B cell (primary cell): Measurements from ENCODE around the gene PLD4. TPM values are rescaled to one million over a fixed set of nuclear protein-coding genes. Genes with fewer than 3 reads are reported as not detected.

Experiments
- ATAC-seq: fragments of 200-7000 bp; cut with Tn5 transposase; one replicate; pipeline ENCODE4 v1.10.0; 2021; ENCODE audit warnings: low read depth, mild to moderate bottlenecking, moderate number of reproducible peaks, moderate library complexity
- CTCF ChIA-PET: fragments of 350-600 bp; sonication (Branson Sonifier 250); formaldehyde crosslinking; loops from one replicate; lab custom pipeline; 2021; ENCODE audit warnings: antibody characterized with exemption, inconsistent platforms; lab: Charles Lee
- POLR2A ChIA-PET: fragments of 350-600 bp; sonication (Branson Sonifier 250); formaldehyde crosslinking; loops from one replicate; lab custom pipeline; 2021; ENCODE audit warnings: antibody characterized with exemption; lab: Charles Lee
- DNase-seq: peaks from one replicate; pipeline ENCODE4 v3.0.0; 2013
- H2AFZ ChIP-seq: 2 replicates; pipeline ENCODE4 v1.6.1; 2012; ENCODE audit warnings: mild to moderate bottlenecking, low read depth, low read length; ENCODE audit not compliant: insufficient read depth, poor library complexity, severe bottlenecking
- H3K27ac ChIP-seq, 2 donors: 1 replicate in 1 of 2; 2 replicates in 1 of 2; pipeline ENCODE4 v1.5.1; 2012 to 2013; ENCODE audit warnings: low read length in 2 of 2, mild to moderate bottlenecking in 2 of 2, moderate library complexity in 1 of 2
- H3K27me3 ChIP-seq, 4 experiments: fragments of 200-600 bp in 1 of 4; sonication (generic) in 1 of 4; replicated peaks in 1 of 4; 1 replicate in 2 of 4; 2 replicates in 2 of 4; pipeline versions ENCODE4 v1.6.1 to v1.7.0; 2013 to 2016; ENCODE audit warnings: low read length in 3 of 4, mild to moderate bottlenecking in 2 of 4, mixed read lengths in 1 of 4, moderate library complexity in 1 of 4; ENCODE audit not compliant: insufficient read depth in 4 of 4, control insufficient read depth in 3 of 4; ENCODE audit errors: control extremely low read depth in 1 of 4
- H3K36me3 ChIP-seq, 2 experiments: replicated peaks in 1 of 2; 1 replicate in 1 of 2; 2 replicates in 1 of 2; pipeline versions ENCODE4 v1.6.1 to v1.7.1; 2013; ENCODE audit warnings: low read length in 1 of 2; ENCODE audit not compliant: insufficient read depth in 2 of 2, control insufficient read depth in 1 of 2; ENCODE audit errors: control extremely low read depth in 1 of 2, extremely low read depth in 1 of 2
- H3K4me1 ChIP-seq, 2 donors: fragments of 200-600 bp in 1 of 2; sonication (generic) in 1 of 2; 1 replicate in 1 of 2; 2 replicates in 1 of 2; pipeline versions ENCODE4 v1.5.1 to v1.6.1; 2013 to 2017; ENCODE audit warnings: low read length in 2 of 2; ENCODE audit not compliant: control insufficient read depth in 2 of 2, insufficient read depth in 2 of 2
- H3K4me2 ChIP-seq: replicated peaks from 2 replicates; pipeline ENCODE3; 2012; ENCODE audit warnings: mild to moderate bottlenecking, low read depth, low read length; ENCODE audit not compliant: poor library complexity, severe bottlenecking
- H3K4me3 ChIP-seq, 5 experiments: fragments of 200-600 bp in 1 of 5; sonication (generic) in 1 of 5; 1 replicate in 3 of 5; 2 replicates in 2 of 5; pipeline versions ENCODE4 v1.5.1 to v1.7.0; 2011 to 2016; ENCODE audit warnings: low read length in 4 of 5, mild to moderate bottlenecking in 4 of 5, low read depth in 2 of 5, control low read depth in 1 of 5, moderate library complexity in 1 of 5; ENCODE audit not compliant: insufficient read depth in 1 of 5; ENCODE audit errors: control extremely low read depth in 1 of 5, extremely low read depth in 1 of 5
- H3K79me2 ChIP-seq: fragments of 200-600 bp; sonication (generic); one replicate; pipeline ENCODE4 v1.6.0; 2016; ENCODE audit warnings: low read length; ENCODE audit not compliant: control insufficient read depth, insufficient read depth
- H3K9ac ChIP-seq: fragments of 200-600 bp; sonication (generic); 2 replicates; pipeline ENCODE4 v1.6.1; 2017; ENCODE audit warnings: mild to moderate bottlenecking, low read length, moderate library complexity
- H3K9me3 ChIP-seq, 3 donors: one replicate each; pipeline versions ENCODE4 v1.6.1 to v1.7.1; 2013; ENCODE audit warnings: low read length in 2 of 3; ENCODE audit not compliant: control insufficient read depth in 2 of 3, insufficient read depth in 1 of 3; ENCODE audit errors: control extremely low read depth in 1 of 3
- H4K20me1 ChIP-seq: 2 replicates; pipeline ENCODE4 v1.6.0; 2012; ENCODE audit warnings: mild to moderate bottlenecking, low read length; ENCODE audit not compliant: insufficient read depth, control insufficient read depth, poor library complexity, severe bottlenecking
- H3K27ac Mint-ChIP-seq: one replicate; pipeline ENCODE4 v1.8.0; 2021; ENCODE audit warnings: mixed read lengths
- H3K27me3 Mint-ChIP-seq: one replicate; pipeline ENCODE4 v1.8.0; 2021; ENCODE audit warnings: mixed read lengths
- H3K4me1 Mint-ChIP-seq: one replicate; pipeline ENCODE4 v1.8.0; 2021; ENCODE audit warnings: mixed read lengths
- H3K4me3 Mint-ChIP-seq: one replicate; pipeline ENCODE4 v1.8.0; 2021; ENCODE audit warnings: mixed read lengths
- H3K9me3 Mint-ChIP-seq: one replicate; pipeline ENCODE4 v1.8.0; 2022; ENCODE audit warnings: mixed read lengths; ENCODE audit not compliant: insufficient read depth
- EZH2 ChIP-seq: IDR thresholded peaks from 2 replicates; pipeline ENCODE4 v1.6.1; 2012; ENCODE audit warnings: borderline replicate concordance, low read depth, mild to moderate bottlenecking, moderate library complexity, low read length; ENCODE audit not compliant: insufficient read depth, poor library complexity, severe bottlenecking
- WGBS: methylation state at CpG from one replicate; pipeline ENCODE4 v1.1.5; 2013; ENCODE audit warnings: missing lambda C conversion rate; ENCODE audit not compliant: insufficient coverage; 5-methylcytosine and 5-hydroxymethylcytosine counted together
- intact Hi-C: fragments of 100-400 bp; cut with micrococcal nuclease; formaldehyde crosslinking; loops from one replicate; pipeline ENCODE4 v1.10.0; 2022
- polyA plus RNA-seq: library from polyadenylated mRNA; depleted of rRNA; stranded (reverse); fragments of >200 nt; gene quantifications from 2 replicates; pipeline ENCODE4 v1.2.3, GENCODE V29; 2012
- total RNA-seq, 2 donors: library from RNA; stranded (reverse); fragments of 120-200 nt in 1 of 2; gene quantifications; 1 replicate in 1 of 2; 2 replicates in 1 of 2; pipeline versions ENCODE4 v1.2.3 to v1.2.4, GENCODE V29; 2013 to 2022
- TF ChIP-seq, protein P1 (sequence below): fragments of 200-600 bp; IDR thresholded peaks from one replicate; pipeline ENCODE4 v1.8.0; 2022; ENCODE audit warnings: antibody characterized with exemption, mild to moderate bottlenecking

PLD4 gene
- total and polyA plus RNA-seq, 2 donors (not counting 1 experiment from before 2014, with no cell fraction given) = 49.9 to 79.7 TPM

- H3K27me3 ChIP-seq = peaks cover 0 to 7% (median 1%) of the 10 kb centered on the region in 4 experiments
- no peak overlapping the region for H3K4me3 Mint-ChIP-seq
- H3K4me1 ChIP-seq = no peaks in the 10 kb centered on the region
- H3K9me3 Mint-ChIP-seq = no peaks in the 10 kb centered on the region
- CTCF ChIA-PET = no interaction called here
- H3K9me3 ChIP-seq = no peaks in the 10 kb centered on the region
- no peaks in the 10 kb centered on the region for H3K79me2 ChIP-seq
- no peak overlapping the region for H3K9ac ChIP-seq
- no peak overlapping the region for H3K27ac ChIP-seq
- no peak overlapping the region for H3K4me2 ChIP-seq
- intact Hi-C loops = no loop called here
- no peak for ATAC-seq
- WGBS = 86% methylated on average over 22 of the region's 25 CpGs
- H3K27me3 Mint-ChIP-seq = peaks cover 19% of the 10 kb centered on the region
- H3K4me3 ChIP-seq = no peak overlapping the region
- no peaks in the 10 kb centered on the region for H3K36me3 ChIP-seq
- H4K20me1 ChIP-seq = no peaks in the 10 kb centered on the region
- TF ChIP-seq EZH2 = no peak
- TF ChIP-seq, protein P1, sequence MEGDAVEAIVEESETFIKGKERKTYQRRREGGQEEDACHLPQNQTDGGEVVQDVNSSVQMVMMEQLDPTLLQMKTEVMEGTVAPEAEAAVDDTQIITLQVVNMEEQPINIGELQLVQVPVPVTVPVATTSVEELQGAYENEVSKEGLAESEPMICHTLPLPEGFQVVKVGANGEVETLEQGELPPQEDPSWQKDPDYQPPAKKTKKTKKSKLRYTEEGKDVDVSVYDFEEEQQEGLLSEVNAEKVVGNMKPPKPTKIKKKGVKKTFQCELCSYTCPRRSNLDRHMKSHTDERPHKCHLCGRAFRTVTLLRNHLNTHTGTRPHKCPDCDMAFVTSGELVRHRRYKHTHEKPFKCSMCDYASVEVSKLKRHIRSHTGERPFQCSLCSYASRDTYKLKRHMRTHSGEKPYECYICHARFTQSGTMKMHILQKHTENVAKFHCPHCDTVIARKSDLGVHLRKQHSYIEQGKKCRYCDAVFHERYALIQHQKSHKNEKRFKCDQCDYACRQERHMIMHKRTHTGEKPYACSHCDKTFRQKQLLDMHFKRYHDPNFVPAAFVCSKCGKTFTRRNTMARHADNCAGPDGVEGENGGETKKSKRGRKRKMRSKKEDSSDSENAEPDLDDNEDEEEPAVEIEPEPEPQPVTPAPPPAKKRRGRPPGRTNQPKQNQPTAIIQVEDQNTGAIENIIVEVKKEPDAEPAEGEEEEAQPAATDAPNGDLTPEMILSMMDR = no peak
- POLR2A ChIA-PET = no interaction called here
- H3K4me1 Mint-ChIP-seq = no peaks in the 10 kb centered on the region
- H3K27ac Mint-ChIP-seq = no peak overlapping the region
- DNase-seq = no peak
- H2AFZ ChIP-seq = no peak overlapping the region
These were observed 32.8 kb downstream of the PLD4 start for GRCh38 chr14:104957146-104958113.

GRCh38 chr14:104964546-104964945 is 39.9 kb downstream of the PLD4 start:
- no peaks in the 10 kb centered on the region for H3K79me2 ChIP-seq
- no peak overlapping the region for H3K4me3 ChIP-seq
- CTCF ChIA-PET = interaction anchor here (1.6 kb wide), 1 partner anchor 82 kb away, joined by 3 read pairs; no protein-coding TSS in a partner anchor
- Mint-ChIP-seq H3K27me3 (peaks cover 22% of the 10 kb centered on the region), H3K27ac (no peak overlapping the region), H3K4me1 (peaks cover 16% of the 10 kb centered on the region), H3K9me3 (no peaks in the 10 kb centered on the region), H3K4me3 (no peak overlapping the region)
- ATAC-seq (no peak), DNase-seq (no peak)
- peaks cover 17 to 19% of the 10 kb centered on the region in 2 donors for H3K4me1 ChIP-seq
- H3K36me3 ChIP-seq = no peaks in the 10 kb centered on the region
- intact Hi-C loops = no loop called here
- peaks cover 0 to 8% (median 0%) of the 10 kb centered on the region in 3 donors for H3K9me3 ChIP-seq
- POLR2A ChIA-PET = interaction anchor here (0.6 kb wide), 1 partner anchor 21 kb away, joined by 4 read pairs; the partner anchor contains the start of gene CLBA1
- no peak overlapping the region for H3K27ac ChIP-seq
- no peaks in the 10 kb centered on the region for H4K20me1 ChIP-seq
- no peak overlapping the region for H3K9ac ChIP-seq
- H2AFZ ChIP-seq = no peak overlapping the region
- no peak for TF ChIP-seq EZH2
- TF ChIP-seq, protein P1 = no peak
- H3K4me2 ChIP-seq = no peak overlapping the region
- H3K27me3 ChIP-seq = peaks cover 0 to 37% (median 15%) of the 10 kb centered on the region in 4 experiments
- WGBS = 94% methylated on average over 4 of the region's 7 CpGs
